Activated T-cell treated with anti-CD3 and anti-CD28 coated beads for 48 hours (primary cell): ENCODE results near the gene HMBS.
"Not testable (repeated sequence)": the region's sequence is repeated elsewhere in the genome, so short reads cannot be mapped to it uniquely, and the experiment has no call there.

ENCODE experiments used
- DNase-seq: peaks from one replicate; pipeline ENCODE4 v3.0.0-alpha.2; 2020; ENCODE audit warnings: low read depth

Gene HMBS

GRCh38 chr11:119118946-119119345, 34.3 kb downstream of the HMBS start:
- no peak for DNase-seq

- DNase-seq, result no peak
These were observed 35.9 kb downstream of the HMBS start for GRCh38 chr11:119120639-119121007.

GRCh38 chr11:119121008-119121810, 36.5 kb downstream of the HMBS start, which contains the start of gene HINFP:
Gene HINFP (plus strand): TSS chr11:119121580. CDS start chr11:119126945, 5,365 bp downstream.
- DNase-seq, result peak; percentile 100

GRCh38 chr11:119121811-119122124, 37.1 kb downstream of the HMBS start:
- DNase-seq, result no peak

GRCh38 chr11:119125821-119126220, 41.1 kb downstream of the HMBS start:
- no peak for DNase-seq

- no peak for DNase-seq
These were observed 42.1 kb downstream of the HMBS start for GRCh38 chr11:119126675-119127268.

- DNase-seq, result no peak
These were observed 46.0 kb downstream of the HMBS start for GRCh38 chr11:119130662-119131061.

GRCh38 chr11:119134389-119134978, 49.8 kb downstream of the HMBS start:
- DNase-seq, result no peak

GRCh38 chr11:119139276-119139675, 54.6 kb downstream of the HMBS start:
- not testable (repeated sequence) for DNase-seq
